Smooth muscle cell (in vitro differentiated cells): Measurements from ENCODE around the gene INVS. TPM values are rescaled to one million over a fixed set of nuclear protein-coding genes. Genes with fewer than 3 reads are reported as not detected.

Source experiments
- DNase-seq: peaks from one replicate; lab custom pipeline; 2025; ENCODE audit not compliant: unreplicated experiment; lab: John Stamatoyannopoulos, UW
- H2AFZ ChIP-seq: fragments of 200-600 bp; sonication (generic); 2 replicates; pipeline ENCODE4 v1.6.0; 2016; ENCODE audit warnings: antibody characterized with exemption, low read depth, mild to moderate bottlenecking
- H3F3A ChIP-seq: fragments of 200-600 bp; sonication (generic); 2 replicates; pipeline ENCODE4 v1.6.0; 2017; ENCODE audit warnings: antibody characterized with exemption, low read depth
- H3K27ac ChIP-seq: fragments of 200-600 bp; sonication (generic); 2 replicates; pipeline ENCODE4 v1.5.1; 2016; ENCODE audit warnings: low read depth, mild to moderate bottlenecking
- H3K27me3 ChIP-seq: fragments of 200-600 bp; sonication (generic); 2 replicates; pipeline ENCODE4 v1.6.1; 2016; ENCODE audit warnings: low read depth, mild to moderate bottlenecking
- H3K36me3 ChIP-seq: fragments of 200-600 bp; sonication (generic); 2 replicates; pipeline ENCODE4 v1.5.1; 2016; ENCODE audit warnings: low read depth
- H3K4me1 ChIP-seq: fragments of 200-600 bp; sonication (generic); 2 replicates; pipeline ENCODE4 v1.5.1; 2016; ENCODE audit warnings: low read depth
- H3K4me2 ChIP-seq: fragments of 200-600 bp; sonication (generic); 2 replicates; pipeline ENCODE4 v1.6.0; 2016; ENCODE audit warnings: mild to moderate bottlenecking
- H3K4me3 ChIP-seq: fragments of 200-600 bp; sonication (generic); 2 replicates; pipeline ENCODE4 v1.5.1; 2016; ENCODE audit warnings: mild to moderate bottlenecking
- H3K79me2 ChIP-seq: fragments of 200-600 bp; sonication (generic); 2 replicates; pipeline ENCODE4 v1.6.0; 2016; ENCODE audit warnings: low read depth, mild to moderate bottlenecking
- H3K9ac ChIP-seq: fragments of 200-600 bp; sonication (generic); 2 replicates; pipeline ENCODE4 v1.6.0; 2016; ENCODE audit warnings: low read depth
- H3K9me3 ChIP-seq: fragments of 200-600 bp; sonication (generic); replicated peaks from 2 replicates; pipeline ENCODE4 v1.5.1; 2016; ENCODE audit warnings: low read depth
- H4K20me1 ChIP-seq: fragments of 200-600 bp; sonication (generic); 2 replicates; pipeline ENCODE4 v1.6.0; 2016; ENCODE audit warnings: low read depth
- WGBS: methylation state at CpG from one replicate; pipeline ENCODE4 v1.1.7; 2016; ENCODE audit warnings: low lambda C conversion rate; 5-methylcytosine and 5-hydroxymethylcytosine counted together
- polyA plus RNA-seq: library from polyadenylated mRNA; unstranded; fragments of >200 nt; fragmentation: Nextera tagmentation; extraction: Ambion mirVana; gene quantifications from 2 replicates; pipeline ENCODE4 v1.2.1, GENCODE V29; 2016
- total RNA-seq: library from RNA; depleted of rRNA; stranded (reverse); fragments of >200 nt; gene quantifications from 2 replicates; pipeline ENCODE4 v1.2.3, GENCODE V29; 2014
- TF ChIP-seq, protein P1 (sequence below): fragments of 200-600 bp; sonication (generic); IDR thresholded peaks from 2 replicates; pipeline ENCODE4 v1.5.1; 2017; ENCODE audit warnings: borderline replicate concordance, mild to moderate bottlenecking, antibody characterized with exemption; ENCODE audit not compliant: insufficient read depth, poor library complexity, severe bottlenecking

INVS gene
- total and polyA plus RNA-seq, 2 experiments from 2014 or later: 8.1 to 16.0 TPM

GRCh38 chr9:100112677-100113336, 13.8 kb downstream of the INVS start:
- Histone ChIP-seq H3K36me3 (no peaks in the 10 kb centered on the region), H3K4me1 (peaks cover 4% of the 10 kb centered on the region), H3K27ac (no peak overlapping the region), H3K79me2 (peaks cover 14% of the 10 kb centered on the region), H3F3A (no peaks in the 10 kb centered on the region), H3K4me2 (no peak overlapping the region), H3K9ac (no peak overlapping the region), H3K4me3 (no peak overlapping the region), H3K9me3 (no peaks in the 10 kb centered on the region), H3K27me3 (no peaks in the 10 kb centered on the region), H4K20me1 (peaks cover 71% of the 10 kb centered on the region), H2AFZ (no peak overlapping the region)
- TF ChIP-seq, protein P1, sequence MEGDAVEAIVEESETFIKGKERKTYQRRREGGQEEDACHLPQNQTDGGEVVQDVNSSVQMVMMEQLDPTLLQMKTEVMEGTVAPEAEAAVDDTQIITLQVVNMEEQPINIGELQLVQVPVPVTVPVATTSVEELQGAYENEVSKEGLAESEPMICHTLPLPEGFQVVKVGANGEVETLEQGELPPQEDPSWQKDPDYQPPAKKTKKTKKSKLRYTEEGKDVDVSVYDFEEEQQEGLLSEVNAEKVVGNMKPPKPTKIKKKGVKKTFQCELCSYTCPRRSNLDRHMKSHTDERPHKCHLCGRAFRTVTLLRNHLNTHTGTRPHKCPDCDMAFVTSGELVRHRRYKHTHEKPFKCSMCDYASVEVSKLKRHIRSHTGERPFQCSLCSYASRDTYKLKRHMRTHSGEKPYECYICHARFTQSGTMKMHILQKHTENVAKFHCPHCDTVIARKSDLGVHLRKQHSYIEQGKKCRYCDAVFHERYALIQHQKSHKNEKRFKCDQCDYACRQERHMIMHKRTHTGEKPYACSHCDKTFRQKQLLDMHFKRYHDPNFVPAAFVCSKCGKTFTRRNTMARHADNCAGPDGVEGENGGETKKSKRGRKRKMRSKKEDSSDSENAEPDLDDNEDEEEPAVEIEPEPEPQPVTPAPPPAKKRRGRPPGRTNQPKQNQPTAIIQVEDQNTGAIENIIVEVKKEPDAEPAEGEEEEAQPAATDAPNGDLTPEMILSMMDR: no peak
- no peak for DNase-seq
- 53% methylated on average over 2 of the region's 2 CpGs for WGBS

- Histone ChIP-seq H3K9ac (no peak overlapping the region), H3F3A (no peaks in the 10 kb centered on the region), H3K4me3 (no peak overlapping the region), H3K36me3 (no peaks in the 10 kb centered on the region), H3K4me2 (no peak overlapping the region), H3K27me3 (no peaks in the 10 kb centered on the region), H2AFZ (no peak overlapping the region), H3K79me2 (peaks cover 20% of the 10 kb centered on the region), H3K4me1 (no peaks in the 10 kb centered on the region), H3K27ac (no peak overlapping the region), H3K9me3 (no peaks in the 10 kb centered on the region), H4K20me1 (peaks cover 56% of the 10 kb centered on the region)
- WGBS: 98% methylated on average over 25 of the region's 25 CpGs
- DNase-seq: no peak
- TF ChIP-seq, protein P1: no peak
Observed at GRCh38 chr9:100117316-100117715, 18.3 kb downstream of the INVS start.

- Histone ChIP-seq H3F3A (no peaks in the 10 kb centered on the region), H3K36me3 (no peaks in the 10 kb centered on the region), H2AFZ (no peak overlapping the region), H3K9me3 (no peaks in the 10 kb centered on the region), H3K27me3 (no peaks in the 10 kb centered on the region), H3K9ac (no peak overlapping the region), H3K4me3 (no peak overlapping the region), H4K20me1 (peaks cover 37% of the 10 kb centered on the region), H3K27ac (no peak overlapping the region), H3K4me2 (no peak overlapping the region), H3K79me2 (peaks cover 31% of the 10 kb centered on the region), H3K4me1 (no peaks in the 10 kb centered on the region)
- 97% methylated on average over 2 of the region's 2 CpGs for WGBS
- no peak for DNase-seq
- TF ChIP-seq, protein P1: no peak
Observed at GRCh38 chr9:100120286-100120685, 21.2 kb downstream of the INVS start.

DNA sequence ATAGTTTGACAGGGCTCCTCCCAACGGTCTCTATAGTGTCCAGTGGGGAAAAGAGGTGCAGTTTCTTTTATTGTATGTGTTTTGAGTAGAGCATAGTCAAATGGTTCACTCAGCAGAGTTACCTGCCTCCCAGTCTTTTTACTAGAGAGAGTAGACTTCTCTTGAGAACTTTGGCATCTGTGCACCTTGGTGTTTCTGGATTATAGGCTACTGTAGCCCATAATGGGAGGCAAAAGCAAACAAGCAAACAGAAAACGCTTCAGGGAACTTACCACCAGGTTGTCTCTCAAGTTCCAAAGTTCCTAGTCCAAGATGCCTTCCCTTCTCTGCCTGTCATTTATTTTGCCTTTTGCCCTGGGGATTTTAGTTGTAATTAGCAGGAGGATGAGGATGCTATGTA, 26.2 kb downstream of the INVS start:
- Histone ChIP-seq H3K4me3 (no peak overlapping the region), H4K20me1 (peaks cover 9% of the 10 kb centered on the region), H2AFZ (no peak overlapping the region), H3K36me3 (no peaks in the 10 kb centered on the region), H3K4me2 (no peak overlapping the region), H3F3A (no peaks in the 10 kb centered on the region), H3K4me1 (no peaks in the 10 kb centered on the region), H3K79me2 (peaks cover 23% of the 10 kb centered on the region), H3K9me3 (no peaks in the 10 kb centered on the region), H3K27me3 (no peaks in the 10 kb centered on the region), H3K27ac (no peak overlapping the region), H3K9ac (no peak overlapping the region)
- no peak for DNase-seq
- TF ChIP-seq, protein P1: no peak
- 91% methylated on average over 2 of the region's 2 CpGs for WGBS
